Measurements from ENCODE around the gene MUC22.
"Not testable (repeated sequence)": the region's sequence is repeated elsewhere in the genome, so short reads cannot be mapped to it uniquely, and the experiment has no call there.

Gene MUC22

DNA sequence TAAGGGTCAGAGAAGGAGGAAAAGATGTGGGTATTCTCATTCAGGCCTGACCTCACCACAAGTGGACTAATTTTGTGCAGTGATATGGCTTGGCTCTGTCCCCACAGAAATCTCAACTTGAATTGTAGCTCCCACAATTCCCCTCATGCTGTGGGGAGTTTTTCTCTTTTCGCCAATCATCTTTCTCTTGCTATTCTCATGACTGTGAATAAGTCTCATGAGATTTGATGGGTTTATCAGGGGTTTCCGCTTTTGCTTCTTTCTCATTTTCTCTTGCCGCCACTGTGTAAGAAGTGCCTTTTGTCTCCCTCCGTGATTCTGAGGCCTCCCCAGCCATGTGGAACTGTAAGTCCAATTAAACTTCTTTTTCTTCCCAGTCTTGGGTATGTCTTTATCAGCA is 42.9 kb downstream of the MUC22 start:
- not testable (repeated sequence) for H3K4me2 ChIP-seq (ENCODE audit: insufficient read depth, low read length, poor library complexity, severe bottlenecking); H2AK5ac ChIP-seq (ENCODE audit: low read depth, low read length); H3K18ac ChIP-seq (ENCODE audit: low read length); H2AFZ ChIP-seq (ENCODE audit: low read length); H3K4ac ChIP-seq (ENCODE audit: low read length); DNase-seq (ENCODE audit: low spot score); H2BK5ac ChIP-seq (ENCODE audit: low read length); H3K23ac ChIP-seq (ENCODE audit: low read depth, low read length, poor library complexity); H3K27ac ChIP-seq (replicated peaks; ENCODE audit: low read length); H3K79me1 ChIP-seq (ENCODE audit: low read depth, low read length); H3K27me3 ChIP-seq (ENCODE audit: control insufficient read depth in 3 of 3, insufficient read depth in 3 of 3, low read depth in 1 of 3, low read length in 3 of 3); H2BK15ac ChIP-seq (ENCODE audit: low read length); H2BK120ac ChIP-seq (ENCODE audit: low read depth, low read length); H3K9ac ChIP-seq (ENCODE audit: low read depth, low read length, poor library complexity); H3K36me3 ChIP-seq (replicated peaks in 1 of 2; ENCODE audit: control insufficient read depth in 2 of 2, insufficient read depth in 2 of 2, low read length in 2 of 2); H4K91ac ChIP-seq (ENCODE audit: low read depth, low read length, poor library complexity); H4K8ac ChIP-seq (ENCODE audit: low read depth, low read length); H2BK12ac ChIP-seq (ENCODE audit: low read length); H3K14ac ChIP-seq (ENCODE audit: low read length); H3K9me3 ChIP-seq (replicated peaks in 1 of 2; ENCODE audit: control insufficient read depth in 2 of 2, insufficient read depth in 1 of 2, low read depth in 1 of 2, low read length in 2 of 2); H3K4me3 ChIP-seq (ENCODE audit: low read length in 2 of 2)
- peaks cover 0 to 13% of the 10 kb centered on the region in 2 donors for H3K4me1 ChIP-seq (ENCODE audit: control insufficient read depth in 2 of 2, insufficient read depth in 1 of 2, low read depth in 1 of 2, low read length in 2 of 2)
- no CpG with 5 or more reads among the region's 4 CpGs for WGBS, 2 donors (ENCODE audit: extremely low coverage in 2 of 2, insufficient read length in 2 of 2, insufficient replicate concordance in 1 of 2)

DNA sequence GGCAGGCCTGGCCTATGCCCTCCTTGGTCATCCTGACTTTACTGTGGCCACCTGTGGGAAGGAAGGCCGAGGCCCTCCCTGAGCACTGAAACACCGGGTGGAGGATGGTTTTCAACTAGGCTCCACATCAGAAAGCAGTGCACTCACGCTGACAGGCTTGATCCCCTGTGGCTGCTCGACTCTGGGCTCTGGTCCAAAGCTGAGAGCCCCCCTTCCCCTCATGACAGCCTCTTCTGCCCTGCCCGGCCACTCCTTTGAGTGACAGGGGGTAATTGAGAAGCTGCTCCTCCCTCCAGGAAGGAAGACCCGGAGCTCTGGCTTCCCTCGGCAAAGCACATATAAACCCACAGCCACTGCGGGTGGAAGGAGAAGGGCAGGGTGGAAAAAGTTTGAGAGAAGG is 43.6 kb downstream of the MUC22 start:
- no peaks in the 10 kb centered on the region for H3K36me3 ChIP-seq (replicated peaks in 1 of 2; ENCODE audit: control insufficient read depth in 2 of 2, insufficient read depth in 2 of 2, low read length in 2 of 2)

DNA sequence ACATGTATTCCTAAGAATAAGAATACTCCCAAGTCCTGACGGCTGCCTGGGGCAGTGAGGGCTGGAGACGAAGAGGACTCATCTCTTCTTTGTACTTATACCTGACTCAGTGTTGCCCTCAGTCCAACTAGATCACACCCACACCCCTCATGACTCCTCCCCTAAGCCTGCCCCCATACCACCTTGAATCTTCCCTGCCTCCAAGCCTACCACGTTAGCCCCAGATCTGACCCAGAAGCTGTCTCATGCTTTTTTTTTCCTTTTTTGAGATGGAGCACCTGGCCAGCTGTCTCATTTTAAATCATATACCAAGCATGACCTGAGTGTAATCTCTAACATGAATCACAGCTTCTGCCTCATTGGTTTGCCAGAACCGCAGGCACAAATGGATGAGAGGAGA is 45.2 kb downstream of the MUC22 start:
- Histone ChIP-seq H2AFZ (ENCODE audit: low read length) (no peak overlapping the region), H3K14ac (ENCODE audit: low read length) (no peak overlapping the region), H2BK15ac (ENCODE audit: low read length) (peak overlapping the region; percentile 3), H3K4me1 (ENCODE audit: control insufficient read depth in 2 of 2, insufficient read depth in 1 of 2, low read depth in 1 of 2, low read length in 2 of 2) (peaks cover 0 to 16% of the 10 kb centered on the region in 2 donors), H2BK5ac (ENCODE audit: low read length) (no peak overlapping the region), H3K23ac (ENCODE audit: low read depth, low read length, poor library complexity) (no peak overlapping the region), H4K8ac (ENCODE audit: low read depth, low read length) (no peak overlapping the region), H3K36me3 (replicated peaks in 1 of 2; ENCODE audit: control insufficient read depth in 2 of 2, insufficient read depth in 2 of 2, low read length in 2 of 2) (no peaks in the 10 kb centered on the region), H4K91ac (ENCODE audit: low read depth, low read length, poor library complexity) (no peak overlapping the region), H3K9me3 (replicated peaks in 1 of 2; ENCODE audit: control insufficient read depth in 2 of 2, insufficient read depth in 1 of 2, low read depth in 1 of 2, low read length in 2 of 2) (no peaks in the 10 kb centered on the region), H2BK12ac (ENCODE audit: low read length) (no peak overlapping the region), H2BK120ac (ENCODE audit: low read depth, low read length) (no peak overlapping the region), H3K4ac (ENCODE audit: low read length) (no peak overlapping the region), H3K4me2 (ENCODE audit: insufficient read depth, low read length, poor library complexity, severe bottlenecking) (no peak overlapping the region), H3K18ac (ENCODE audit: low read length) (no peak overlapping the region), H3K27me3 (ENCODE audit: control insufficient read depth in 3 of 3, insufficient read depth in 3 of 3, low read depth in 1 of 3, low read length in 3 of 3) (peaks cover 0 to 10% (median 0%) of the 10 kb centered on the region in 3 experiments), H3K79me1 (ENCODE audit: low read depth, low read length) (no peaks in the 10 kb centered on the region), H3K27ac (replicated peaks; ENCODE audit: low read length) (no peak overlapping the region), H3K9ac (ENCODE audit: low read depth, low read length, poor library complexity) (no peak overlapping the region), H3K4me3 (ENCODE audit: low read length in 2 of 2) (no peak overlapping the region), H2AK5ac (ENCODE audit: low read depth, low read length) (peak overlapping the region; percentile 14)
- no CpG with 5 or more reads among the region's 4 CpGs for WGBS, 2 donors (ENCODE audit: extremely low coverage in 2 of 2, insufficient read length in 2 of 2, insufficient replicate concordance in 1 of 2)
- DNase-seq (ENCODE audit: low spot score), result no peak

More for the DNA sequence above, 43.6 kb downstream of the MUC22 start:
- Histone ChIP-seq H3K4me3 (ENCODE audit: low read length in 2 of 2) (no peak overlapping the region), H3K4me1 (ENCODE audit: control insufficient read depth in 2 of 2, insufficient read depth in 1 of 2, low read depth in 1 of 2, low read length in 2 of 2) (peaks cover 0 to 16% of the 10 kb centered on the region in 2 donors), H3K18ac (ENCODE audit: low read length) (peak overlapping the region; percentile 0), H3K9ac (ENCODE audit: low read depth, low read length, poor library complexity) (no peak overlapping the region), H2BK12ac (ENCODE audit: low read length) (peak overlapping the region; percentile 33), H2BK120ac (ENCODE audit: low read depth, low read length) (no peak overlapping the region), H3K27me3 (ENCODE audit: control insufficient read depth in 3 of 3, insufficient read depth in 3 of 3, low read depth in 1 of 3, low read length in 3 of 3) (peaks cover 0 to 10% (median 0%) of the 10 kb centered on the region in 3 experiments), H3K79me1 (ENCODE audit: low read depth, low read length) (no peaks in the 10 kb centered on the region), H3K23ac (ENCODE audit: low read depth, low read length, poor library complexity) (no peak overlapping the region), H3K14ac (ENCODE audit: low read length) (no peak overlapping the region), H3K4me2 (ENCODE audit: insufficient read depth, low read length, poor library complexity, severe bottlenecking) (no peak overlapping the region), H4K8ac (ENCODE audit: low read depth, low read length) (no peak overlapping the region), H2BK5ac (ENCODE audit: low read length) (no peak overlapping the region), H3K27ac (replicated peaks; ENCODE audit: low read length) (no peak overlapping the region), H4K91ac (ENCODE audit: low read depth, low read length, poor library complexity) (no peak overlapping the region), H2BK15ac (ENCODE audit: low read length) (peak overlapping the region; percentile 5), H2AK5ac (ENCODE audit: low read depth, low read length) (no peak overlapping the region), H3K9me3 (replicated peaks in 1 of 2; ENCODE audit: control insufficient read depth in 2 of 2, insufficient read depth in 1 of 2, low read depth in 1 of 2, low read length in 2 of 2) (no peaks in the 10 kb centered on the region), H2AFZ (ENCODE audit: low read length) (peak overlapping the region; percentile 37), H3K4ac (ENCODE audit: low read length) (no peak overlapping the region)
- no CpG with 5 or more reads among the region's 8 CpGs for WGBS, 2 donors (ENCODE audit: extremely low coverage in 2 of 2, insufficient read length in 2 of 2, insufficient replicate concordance in 1 of 2)
- no peak for DNase-seq (ENCODE audit: low spot score)

DNA sequence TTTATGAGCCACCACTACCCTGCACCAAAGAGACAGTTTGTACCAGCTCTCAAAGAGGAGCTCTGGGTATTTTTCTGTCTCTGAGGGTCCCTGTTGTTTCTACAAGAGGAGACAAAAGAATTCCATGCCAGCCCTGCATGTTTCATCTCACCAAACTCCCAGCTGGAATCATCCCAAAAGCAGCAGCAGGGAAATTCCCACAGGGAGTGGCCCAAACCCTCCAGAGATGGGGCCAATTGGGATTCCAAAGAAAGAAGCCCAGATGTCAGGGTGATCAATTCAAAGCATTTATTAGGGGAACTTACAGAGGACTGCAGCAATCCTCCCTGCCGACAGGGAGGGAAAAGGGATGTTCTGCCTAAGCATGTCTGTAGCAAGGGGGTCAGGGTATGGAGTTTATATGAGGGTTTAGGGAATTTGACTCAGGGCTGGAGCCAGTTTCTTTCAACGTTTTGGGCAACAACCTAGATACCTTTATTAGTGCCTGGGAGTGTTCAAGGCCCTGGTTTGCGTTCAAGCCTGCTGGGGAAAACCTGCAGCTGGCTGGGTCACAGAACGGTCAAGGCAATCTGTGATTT is 47.2 kb downstream of the MUC22 start:
- H4K91ac ChIP-seq (ENCODE audit: low read depth, low read length, poor library complexity), result no peak overlapping the region
- H3K4ac ChIP-seq (ENCODE audit: low read length), result no peak overlapping the region
- H3K4me3 ChIP-seq (ENCODE audit: low read length in 2 of 2), result no peak overlapping the region
- no CpG with 5 or more reads among the region's 4 CpGs for WGBS, 2 donors (ENCODE audit: extremely low coverage in 2 of 2, insufficient read length in 2 of 2, insufficient replicate concordance in 1 of 2)
- H4K8ac ChIP-seq (ENCODE audit: low read depth, low read length), result no peak overlapping the region
- H3K14ac ChIP-seq (ENCODE audit: low read length), result no peak overlapping the region
- no peaks in the 10 kb centered on the region for H3K9me3 ChIP-seq (replicated peaks in 1 of 2; ENCODE audit: control insufficient read depth in 2 of 2, insufficient read depth in 1 of 2, low read depth in 1 of 2, low read length in 2 of 2)
- peaks cover 0 to 10% (median 0%) of the 10 kb centered on the region in 3 experiments for H3K27me3 ChIP-seq (ENCODE audit: control insufficient read depth in 3 of 3, insufficient read depth in 3 of 3, low read depth in 1 of 3, low read length in 3 of 3)
- H3K9ac ChIP-seq (ENCODE audit: low read depth, low read length, poor library complexity), result no peak overlapping the region
- H2BK12ac ChIP-seq (ENCODE audit: low read length), result no peak overlapping the region
- peak overlapping the region; percentile 32 for H3K4me2 ChIP-seq (ENCODE audit: insufficient read depth, low read length, poor library complexity, severe bottlenecking)
- no peak overlapping the region for H2BK15ac ChIP-seq (ENCODE audit: low read length)
- peak overlapping the region; percentile 32 for H3K18ac ChIP-seq (ENCODE audit: low read length)
- H3K27ac ChIP-seq (replicated peaks; ENCODE audit: low read length), result peak overlapping the region; percentile 88
- H3K36me3 ChIP-seq (replicated peaks in 1 of 2; ENCODE audit: control insufficient read depth in 2 of 2, insufficient read depth in 2 of 2, low read length in 2 of 2), result no peaks in the 10 kb centered on the region
- H3K79me1 ChIP-seq (ENCODE audit: low read depth, low read length), result no peaks in the 10 kb centered on the region
- H3K23ac ChIP-seq (ENCODE audit: low read depth, low read length, poor library complexity), result no peak overlapping the region
- no peak overlapping the region for H2BK5ac ChIP-seq (ENCODE audit: low read length)
- H2AFZ ChIP-seq (ENCODE audit: low read length), result peak overlapping the region; percentile 60
- peaks cover 0 to 16% of the 10 kb centered on the region in 2 donors for H3K4me1 ChIP-seq (ENCODE audit: control insufficient read depth in 2 of 2, insufficient read depth in 1 of 2, low read depth in 1 of 2, low read length in 2 of 2)
- no peak overlapping the region for H2AK5ac ChIP-seq (ENCODE audit: low read depth, low read length)
- peak; percentile 36 for DNase-seq (ENCODE audit: low spot score)
- no peak overlapping the region for H2BK120ac ChIP-seq (ENCODE audit: low read depth, low read length)
